Peyer's patch (tissue), 4 donors: ENCODE measurements around the gene MEA1. TPM values are rescaled to one million over a fixed set of nuclear protein-coding genes. Genes with fewer than 3 reads are reported as not detected.

Experiments
- DNase-seq, 3 donors: peaks; one replicate each; pipeline ENCODE4 v3.0.0-alpha.2; 2017 to 2019
- H3K27ac ChIP-seq, 4 donors: fragments of 200-600 bp; sonication (generic); one replicate each; pipeline ENCODE4 v1.5.1; 2016 to 2019
- H3K27me3 ChIP-seq, 2 donors: fragments of 200-600 bp; sonication (generic); one replicate each; pipeline ENCODE4 v1.5.1; 2019
- H3K36me3 ChIP-seq, 3 donors: fragments of 200-600 bp; sonication (generic); one replicate each; pipeline ENCODE4 v1.5.1; 2016 to 2019
- H3K4me1 ChIP-seq, 4 donors: fragments of 200-600 bp; sonication (generic); one replicate each; pipeline ENCODE4 v1.5.1; 2016 to 2019
- H3K4me3 ChIP-seq, 4 donors: fragments of 200-600 bp; sonication (generic); 1 replicate in 3 of 4; 2 replicates in 1 of 4; pipeline ENCODE4 v1.5.1; 2016 to 2019; ENCODE audit warnings: mild to moderate bottlenecking in 1 of 4
- H3K9me3 ChIP-seq, 4 donors: fragments of 200-600 bp; sonication (generic); one replicate each; pipeline ENCODE4 v1.5.1; 2016 to 2019; ENCODE audit warnings: mild to moderate bottlenecking in 1 of 4
- CTCF ChIP-seq, 6 experiments: fragments of 450-650 bp in 4 of 6; fragments of 200-600 bp in 2 of 6; sonication (generic) in 1 of 6; IDR thresholded peaks; one replicate each; pipeline ENCODE4 v1.5.1; 2017 to 2019; ENCODE audit warnings: antibody characterized with exemption in 6 of 6, mild to moderate bottlenecking in 3 of 6, moderate library complexity in 1 of 6
- POLR2A ChIP-seq, 2 donors: fragments of 450-650 bp; IDR thresholded peaks; one replicate each; pipeline ENCODE4 v1.5.1; 2017; ENCODE audit warnings: antibody characterized with exemption in 2 of 2, mild to moderate bottlenecking in 2 of 2, moderate library complexity in 2 of 2
- total RNA-seq, 4 donors: library from RNA; depleted of rRNA; stranded (reverse); fragments of >200 nt; gene quantifications; one replicate each; pipeline ENCODE4 v1.1.0, GENCODE V29; 2016

Gene MEA1
- total RNA-seq, 4 donors from 2014 or later: 34.3 to 40.4 (median 36.1) TPM

GRCh38 chr6:43029120-43029519 is 15.4 kb upstream of the MEA1 start:
- Histone ChIP-seq H3K27me3 (no peaks in the 10 kb centered on the region), H3K9me3 (no peaks in the 10 kb centered on the region), H3K36me3 (peaks cover 0 to 73% (median 0%) of the 10 kb centered on the region in 3 donors), H3K4me1 (no peaks in the 10 kb centered on the region), H3K4me3 (no peak overlapping the region), H3K27ac (no peak overlapping the region)
- DNase-seq: no peak
- no peak for TF ChIP-seq POLR2A (IDR thresholded peaks at IDR 0.05)
- TF ChIP-seq CTCF (IDR thresholded peaks at IDR 0.05): no peak

GRCh38 chr6:43026365-43026764 is 12.6 kb upstream of the MEA1 start:
- Histone ChIP-seq H3K9me3 (no peaks in the 10 kb centered on the region), H3K4me1 (peaks cover 0 to 15% (median 5%) of the 10 kb centered on the region in 4 donors), H3K27me3 (no peaks in the 10 kb centered on the region), H3K4me3 (no peak overlapping the region), H3K27ac (no peak overlapping the region), H3K36me3 (peaks cover 0 to 63% (median 0%) of the 10 kb centered on the region in 3 donors)
- DNase-seq: no peak
- TF ChIP-seq CTCF (IDR thresholded peaks at IDR 0.05): no peak
- TF ChIP-seq POLR2A (IDR thresholded peaks at IDR 0.05): no peak

DNA sequence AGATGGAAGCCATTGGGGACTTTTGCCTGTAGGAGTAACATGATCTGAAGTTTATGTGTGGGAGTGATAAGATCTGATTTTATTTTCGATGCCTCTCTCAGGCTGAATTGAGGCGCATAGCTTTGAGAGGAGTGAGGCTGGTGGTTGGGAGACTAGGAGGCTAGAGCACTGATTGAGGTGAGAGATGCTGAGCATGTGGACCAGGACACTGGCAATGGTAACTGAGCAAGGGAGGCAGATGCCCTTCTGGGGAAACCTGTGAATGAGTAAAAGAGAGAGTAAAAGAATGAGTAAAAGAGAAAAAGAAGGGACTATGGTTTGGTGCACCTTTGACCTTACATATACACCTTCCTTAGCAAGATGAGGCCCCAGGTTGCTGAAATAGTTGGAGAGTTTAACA is 10.7 kb upstream of the MEA1 start:
- H3K4me3 ChIP-seq: no peak overlapping the region
- H3K27me3 ChIP-seq: no peaks in the 10 kb centered on the region

GRCh38 chr6:43021270-43022047 is 7.7 kb upstream of the MEA1 start, which contains the start of gene RRP36:
TSS of gene RRP36 (plus strand) at chr6:43021623. CDS start at chr6:43021655, 32 bp downstream.
- H3K27ac ChIP-seq: peak within 1 kb of the TSS; percentile 80 to 89 (median 83)
- TF ChIP-seq CTCF (IDR thresholded peaks at IDR 0.05): no peak
- TF ChIP-seq POLR2A (IDR thresholded peaks at IDR 0.05): peak in 1 of 2 donors; percentile 28
- H3K4me1 ChIP-seq: peaks cover 0 to 32% (median 8%) of the 10 kb centered on the region in 4 donors
- no peaks in the 10 kb centered on the region for H3K9me3 ChIP-seq
- H3K27me3 ChIP-seq: no peaks in the 10 kb centered on the region
- peak within 1 kb of the TSS; percentile 69 to 98 (median 80) for H3K4me3 ChIP-seq
- peak; percentile 72 to 88 (median 88) for DNase-seq
- H3K36me3 ChIP-seq: peaks cover 0 to 44% (median 0%) of the 10 kb centered on the region in 3 donors

More for the DNA sequence above, 10.7 kb upstream of the MEA1 start:
- Histone ChIP-seq H3K36me3 (peaks cover 0 to 50% (median 0%) of the 10 kb centered on the region in 3 donors), H3K9me3 (no peaks in the 10 kb centered on the region), H3K4me1 (peaks cover 0 to 21% (median 8%) of the 10 kb centered on the region in 4 donors), H3K27ac (no peak overlapping the region)
- no peak for DNase-seq
- TF ChIP-seq POLR2A (IDR thresholded peaks at IDR 0.05) (no peak), CTCF (IDR thresholded peaks at IDR 0.05) (no peak)

DNA sequence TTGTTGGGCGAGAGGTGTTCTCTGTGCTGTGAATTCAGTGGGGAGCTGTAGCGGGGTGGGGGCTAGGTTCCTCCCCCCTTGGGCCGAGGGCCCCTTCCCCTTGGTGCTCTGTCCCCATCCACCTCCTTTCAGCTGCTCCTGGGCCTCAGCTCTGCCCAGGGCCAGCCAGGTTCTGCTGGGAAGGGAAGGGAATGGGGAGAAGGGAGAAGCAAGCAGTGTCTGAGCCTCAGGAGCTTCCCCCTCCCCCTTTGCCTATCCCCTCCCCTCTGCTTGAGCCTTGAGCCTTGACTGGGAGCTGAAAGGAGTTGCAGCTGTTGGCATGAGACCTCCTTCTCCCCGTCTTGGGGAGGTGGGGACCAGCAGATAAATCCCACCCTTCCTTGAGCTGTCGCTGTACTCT is 7.1 kb upstream of the MEA1 start:
- H3K9me3 ChIP-seq: no peaks in the 10 kb centered on the region
- DNase-seq: no peak
- peak overlapping the region; percentile 80 to 89 (median 83) for H3K27ac ChIP-seq
- TF ChIP-seq CTCF (IDR thresholded peaks at IDR 0.05) (no peak), POLR2A (IDR thresholded peaks at IDR 0.05) (no peak)
- peaks cover 0 to 38% (median 8%) of the 10 kb centered on the region in 4 donors for H3K4me1 ChIP-seq
- no peaks in the 10 kb centered on the region for H3K27me3 ChIP-seq
- H3K4me3 ChIP-seq: peak overlapping the region; percentile 69 to 98 (median 80)
- peaks cover 0 to 38% (median 0%) of the 10 kb centered on the region in 3 donors for H3K36me3 ChIP-seq
